ENCODE measurements around the gene NOXA1.

- TF ChIP-seq EZH2 (IDR thresholded peaks at IDR 0.05; ENCODE audit: insufficient read depth, low read length) (no peak), CTCF (IDR thresholded peaks at IDR 0.05; ENCODE audit: insufficient read depth, low read depth, low read length) (no peak)
These were observed 36.6 kb downstream of the NOXA1 start for GRCh38 chr9:137459601-137460362.
